Stimulated activated CD8-positive, alpha-beta memory T cell treated with anti-CD3 and anti-CD28 coated beads, Interleukin-12 subunit alpha, Interleukin-12 subunit beta, amount 100 ng/mL, for 24 hours (primary cell): ENCODE measurements around the gene TMEM192.
"Not testable (repeated sequence)": the region's sequence is repeated elsewhere in the genome, so short reads cannot be mapped to it uniquely, and the experiment has no call there.

Experiments
- DNase-seq: peaks from one replicate; pipeline ENCODE4 v3.0.0-alpha.2; 2020; ENCODE audit errors: extremely low read depth

The TMEM192 gene

GRCh38 chr4:165094873-165095272, 17.8 kb downstream of the TMEM192 start:
- DNase-seq = no peak

- DNase-seq = not testable (repeated sequence)
Observed at GRCh38 chr4:165092187-165092586, 20.5 kb downstream of the TMEM192 start.

GRCh38 chr4:165088366-165088765, 24.3 kb downstream of the TMEM192 start:
- DNase-seq = no peak

GRCh38 chr4:165085946-165086345, 26.7 kb downstream of the TMEM192 start:
- no peak for DNase-seq

GRCh38 chr4:165084787-165085186, 27.9 kb downstream of the TMEM192 start:
- DNase-seq = not testable (repeated sequence)

GRCh38 chr4:165079476-165079875, 33.2 kb downstream of the TMEM192 start:
- DNase-seq = no peak

GRCh38 chr4:165077034-165077578, 35.6 kb downstream of the TMEM192 start:
- DNase-seq = no peak

GRCh38 chr4:165073346-165073745, 39.3 kb downstream of the TMEM192 start:
- not testable (repeated sequence) for DNase-seq

- no peak for DNase-seq
Observed at GRCh38 chr4:165070560-165070959, 42.1 kb downstream of the TMEM192 start.

- DNase-seq = no peak
Observed at GRCh38 chr4:165060938-165061337, 51.7 kb downstream of the TMEM192 start.

GRCh38 chr4:165059386-165059785, 53.3 kb downstream of the TMEM192 start:
- no peak for DNase-seq

GRCh38 chr4:165058666-165059065, 54.0 kb downstream of the TMEM192 start:
- no peak for DNase-seq

- no peak for DNase-seq
Observed at GRCh38 chr4:165055601-165056000, 57.1 kb downstream of the TMEM192 start.

- no peak for DNase-seq
Observed at GRCh38 chr4:165053645-165054044, 59.0 kb downstream of the TMEM192 start, which contains the start of gene TRIM75. TSS of gene TRIM75 (plus strand) at chr4:165053866. CDS start at chr4:165059148, 5,282 bp downstream.

- no peak for DNase-seq
Observed at GRCh38 chr4:165052627-165053026, 60.0 kb downstream of the TMEM192 start.

GRCh38 chr4:165048170-165048569, 64.5 kb downstream of the TMEM192 start:
- no peak for DNase-seq

GRCh38 chr4:165031436-165032211, 81.0 kb downstream of the TMEM192 start, which contains the start of gene TRIM60:
TSS of gene TRIM60 (plus strand) at chr4:165031999. CDS start at chr4:165040073, 8,074 bp downstream.
- DNase-seq = no peak

GRCh38 chr4:165027762-165028402, 84.8 kb downstream of the TMEM192 start:
- DNase-seq = no peak

- DNase-seq = not testable (repeated sequence)
Observed at GRCh38 chr4:165025782-165026181, 86.9 kb downstream of the TMEM192 start.
